ENCODE measurements around the gene REEP2.

DNA sequence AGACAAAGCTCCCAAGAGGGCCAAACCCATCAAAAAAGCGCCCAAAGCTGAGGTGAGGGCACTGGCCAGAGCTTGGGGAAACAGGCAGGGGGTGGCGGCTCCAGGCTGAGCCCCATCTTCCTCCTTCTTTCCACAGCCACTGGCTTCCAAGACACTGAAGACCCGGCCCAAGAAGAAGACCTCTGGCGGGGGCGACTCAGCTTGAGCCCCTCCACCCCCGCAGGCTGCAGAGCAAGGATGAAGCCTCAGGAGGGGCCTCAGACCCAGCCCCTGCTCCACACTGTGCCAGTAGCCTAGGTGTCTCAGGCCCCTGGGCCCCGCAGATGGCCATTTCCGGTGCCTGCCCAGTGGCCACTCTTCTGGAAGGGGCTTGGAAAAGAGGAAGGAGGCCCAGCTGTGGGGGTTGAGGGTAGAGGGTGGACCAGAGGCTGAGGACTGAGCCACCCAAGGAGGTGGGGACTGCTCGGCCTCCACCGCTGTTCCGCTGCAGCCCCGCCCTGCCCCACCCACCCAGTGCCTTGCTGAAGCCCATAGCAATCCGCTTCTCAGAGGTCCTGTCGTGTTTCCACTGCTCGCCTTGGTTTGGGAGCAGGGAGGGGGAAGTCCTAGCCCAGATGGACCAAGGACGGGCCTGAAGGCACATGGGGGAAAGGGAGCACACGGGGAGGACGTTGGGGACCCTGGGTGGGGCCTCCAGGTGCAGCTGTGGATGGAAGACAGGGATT is 6.9 kb downstream of the REEP2 start:
- TF ChIP-seq, protein P1, sequence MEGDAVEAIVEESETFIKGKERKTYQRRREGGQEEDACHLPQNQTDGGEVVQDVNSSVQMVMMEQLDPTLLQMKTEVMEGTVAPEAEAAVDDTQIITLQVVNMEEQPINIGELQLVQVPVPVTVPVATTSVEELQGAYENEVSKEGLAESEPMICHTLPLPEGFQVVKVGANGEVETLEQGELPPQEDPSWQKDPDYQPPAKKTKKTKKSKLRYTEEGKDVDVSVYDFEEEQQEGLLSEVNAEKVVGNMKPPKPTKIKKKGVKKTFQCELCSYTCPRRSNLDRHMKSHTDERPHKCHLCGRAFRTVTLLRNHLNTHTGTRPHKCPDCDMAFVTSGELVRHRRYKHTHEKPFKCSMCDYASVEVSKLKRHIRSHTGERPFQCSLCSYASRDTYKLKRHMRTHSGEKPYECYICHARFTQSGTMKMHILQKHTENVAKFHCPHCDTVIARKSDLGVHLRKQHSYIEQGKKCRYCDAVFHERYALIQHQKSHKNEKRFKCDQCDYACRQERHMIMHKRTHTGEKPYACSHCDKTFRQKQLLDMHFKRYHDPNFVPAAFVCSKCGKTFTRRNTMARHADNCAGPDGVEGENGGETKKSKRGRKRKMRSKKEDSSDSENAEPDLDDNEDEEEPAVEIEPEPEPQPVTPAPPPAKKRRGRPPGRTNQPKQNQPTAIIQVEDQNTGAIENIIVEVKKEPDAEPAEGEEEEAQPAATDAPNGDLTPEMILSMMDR (IDR thresholded peaks at IDR 0.05; ENCODE audit: low read length), result no peak
- TF ChIP-seq EZH2 (IDR thresholded peaks at IDR 0.05; ENCODE audit: borderline replicate concordance, low read length), result no peak
